Activated gamma-delta T cell (primary cell): Measurements from ENCODE around the gene MYO18B.

Experiments used
- DNase-seq: peaks from one replicate; lab custom pipeline; 2025; lab: John Stamatoyannopoulos, UW

Gene MYO18B

DNA sequence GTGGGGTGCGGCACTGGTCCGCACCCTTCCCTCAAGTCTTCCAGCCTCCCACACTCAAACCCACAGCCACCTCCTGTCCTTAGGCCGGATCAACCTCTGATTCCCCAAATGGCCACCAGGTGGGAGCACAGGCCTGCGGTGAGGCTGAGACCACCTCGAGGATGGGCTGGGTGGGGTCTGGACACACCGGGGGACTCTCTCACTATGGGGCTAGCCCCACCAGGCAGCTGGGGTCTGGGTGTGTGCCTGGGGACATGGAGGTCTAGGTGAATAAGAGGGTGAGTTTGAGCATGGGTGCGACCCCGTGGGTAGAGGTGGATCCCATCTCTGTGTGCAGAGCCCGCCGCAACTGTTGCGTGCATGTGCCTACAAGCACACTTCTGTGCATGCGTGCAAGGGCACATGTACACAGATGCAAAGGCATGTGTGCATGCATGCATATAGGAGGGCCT is 32.6 kb downstream of the MYO18B start:
- DNase-seq, result no peak

- no peak for DNase-seq
These were observed 33.5 kb downstream of the MYO18B start for GRCh38 chr22:25775531-25775930.

- no peak for DNase-seq
These were observed 35.4 kb downstream of the MYO18B start for GRCh38 chr22:25777411-25777810.

DNA sequence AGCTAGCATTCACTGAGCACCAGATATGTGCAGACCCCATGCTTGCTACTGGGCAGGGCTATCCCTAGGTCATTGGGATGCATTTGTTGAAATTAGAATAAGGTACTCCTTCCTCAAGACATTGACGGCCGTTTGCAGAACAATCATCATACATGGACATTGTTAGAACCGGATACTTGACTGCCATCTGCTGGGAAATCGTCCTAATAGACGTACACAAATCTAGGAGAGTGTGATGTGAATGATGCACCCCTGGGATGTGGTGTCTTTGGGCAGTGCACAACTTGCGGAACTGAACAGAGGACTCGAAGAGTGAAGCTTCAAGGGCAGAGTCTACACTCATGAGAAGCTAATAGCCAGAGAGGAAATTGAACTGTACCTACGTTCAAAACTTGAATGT is 35.9 kb downstream of the MYO18B start:
- DNase-seq, result no peak

DNA sequence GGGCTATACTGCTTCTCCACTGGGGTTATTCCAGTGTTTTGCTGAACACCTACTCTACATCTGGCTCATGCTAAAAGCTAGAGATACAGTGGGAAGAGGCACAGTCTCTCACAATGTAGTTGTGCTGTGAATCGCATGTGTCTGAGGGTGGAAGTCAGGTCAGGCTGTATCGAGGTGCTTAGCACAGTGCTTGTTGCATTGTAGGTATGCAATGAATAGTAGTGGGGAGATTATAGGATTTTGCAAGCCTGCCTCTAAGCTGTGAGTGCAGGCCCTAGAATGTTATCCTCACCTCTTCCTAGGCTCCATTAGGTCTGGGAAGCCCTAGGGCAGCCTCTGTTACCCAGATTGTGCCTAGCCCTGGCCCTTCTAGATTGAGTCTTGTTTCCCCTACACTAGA is 37.4 kb downstream of the MYO18B start:
- DNase-seq, result no peak

DNA sequence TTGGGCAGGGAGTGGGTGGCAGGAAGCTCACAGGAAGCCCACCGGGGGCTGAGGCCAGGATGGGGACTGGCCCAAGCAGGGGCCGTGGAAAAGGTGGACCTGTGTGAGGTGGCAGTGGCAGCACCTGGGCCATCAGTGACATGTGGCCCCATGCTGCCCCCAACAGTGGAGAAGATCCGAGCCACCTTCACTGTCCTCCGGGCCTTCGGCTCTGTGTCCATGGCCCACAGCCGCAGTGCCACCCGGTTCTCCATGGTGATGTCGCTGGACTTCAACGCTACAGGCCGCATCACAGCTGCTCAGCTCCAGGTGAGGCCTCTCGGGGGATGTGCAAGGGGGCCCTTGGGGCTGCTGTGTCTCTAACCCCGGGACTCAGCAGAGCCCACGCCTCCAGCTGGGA is 37.9 kb downstream of the MYO18B start:
- DNase-seq, result no peak

GRCh38 chr22:25780673-25781072 is 38.7 kb downstream of the MYO18B start:
- DNase-seq, result no peak

DNA sequence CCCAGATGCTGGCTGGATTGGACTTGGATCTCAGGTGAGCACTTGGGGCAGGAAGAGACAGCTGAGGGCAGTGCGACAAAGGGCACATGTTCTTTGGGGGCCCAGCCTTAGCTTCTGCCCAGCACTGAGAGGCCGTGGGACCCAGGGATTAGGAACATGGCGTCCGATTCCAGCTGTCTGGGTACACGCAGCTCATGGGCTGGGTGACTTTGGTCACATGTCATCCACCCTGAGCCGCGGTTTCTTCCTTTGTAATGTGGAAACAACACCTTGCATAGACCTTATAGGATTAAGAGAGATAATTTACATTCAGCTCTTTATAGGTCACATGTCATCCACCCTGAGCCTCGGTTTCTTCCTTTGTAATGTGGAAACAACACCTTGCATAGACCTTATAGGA is 39.8 kb downstream of the MYO18B start:
- DNase-seq, result no peak

- no peak for DNase-seq
These were observed 40.8 kb downstream of the MYO18B start for GRCh38 chr22:25782831-25783230.

DNA sequence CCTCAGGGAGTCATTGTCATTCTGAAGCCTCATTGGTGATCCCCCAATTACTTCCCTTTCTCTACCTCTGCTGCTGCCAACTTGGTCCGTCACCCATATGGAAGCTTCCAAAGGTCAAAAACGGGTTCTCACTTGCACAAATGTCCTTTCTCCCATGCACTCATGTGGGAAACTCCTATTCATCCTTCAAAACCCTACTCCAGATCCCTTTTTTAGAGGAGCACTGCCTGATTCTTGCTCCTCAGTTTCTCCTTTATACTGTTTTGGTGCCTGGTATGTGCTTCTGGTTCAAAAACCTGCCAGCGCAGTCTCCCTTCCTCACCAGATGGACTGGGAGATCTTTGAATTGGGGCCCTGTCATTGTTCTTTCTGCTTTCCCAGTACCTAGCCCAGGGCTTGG is 41.9 kb downstream of the MYO18B start:
- DNase-seq, result no peak

GRCh38 chr22:25786165-25786564 is 44.2 kb downstream of the MYO18B start:
- DNase-seq, result no peak

- DNase-seq, result no peak
These were observed 49.6 kb downstream of the MYO18B start for GRCh38 chr22:25791556-25791955.

GRCh38 chr22:25795478-25795877 is 53.5 kb downstream of the MYO18B start:
- DNase-seq, result no peak

GRCh38 chr22:25797498-25798290 is 55.7 kb downstream of the MYO18B start:
- no peak for DNase-seq

DNA sequence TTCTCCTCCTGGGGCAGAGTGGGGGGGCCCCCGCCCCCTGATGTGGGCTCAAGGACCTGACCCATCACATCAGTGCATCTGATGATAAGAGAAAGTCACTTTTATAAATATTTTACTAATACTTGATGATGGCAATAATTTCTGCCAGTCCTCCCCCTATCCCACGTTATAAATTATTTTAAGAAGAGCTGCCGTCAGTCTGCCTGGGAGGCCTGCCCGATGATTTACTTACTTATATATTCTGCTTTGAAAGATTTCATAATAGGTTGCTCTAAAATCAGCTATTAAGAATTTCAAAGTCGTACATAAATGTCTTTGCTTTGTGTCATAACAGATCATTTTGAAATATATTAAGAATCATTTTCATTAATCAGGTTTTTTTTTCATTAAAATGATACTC is 58.8 kb downstream of the MYO18B start:
- DNase-seq, result no peak

- no peak for DNase-seq
These were observed 60.0 kb downstream of the MYO18B start for GRCh38 chr22:25802018-25802417.

DNA sequence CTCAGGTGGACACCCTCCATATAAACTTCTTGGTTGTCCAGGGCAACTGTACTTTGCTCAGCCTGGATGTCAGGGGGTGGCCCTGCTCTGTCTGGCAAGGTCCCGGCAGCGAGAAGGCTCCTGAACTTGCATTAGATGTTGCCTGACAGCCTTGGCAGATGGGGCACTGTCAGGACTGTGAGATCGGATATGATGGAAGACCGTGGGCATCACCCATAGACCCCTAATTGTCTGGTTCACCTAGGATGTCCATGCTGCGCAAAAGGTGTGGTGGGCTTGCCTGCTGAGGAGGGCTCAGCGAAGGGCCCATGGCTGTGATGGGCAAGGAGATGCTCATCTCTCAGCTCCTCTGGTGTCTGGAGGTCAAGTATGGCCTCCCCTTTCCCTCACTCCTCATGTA is 62.7 kb downstream of the MYO18B start:
- DNase-seq, result no peak

DNA sequence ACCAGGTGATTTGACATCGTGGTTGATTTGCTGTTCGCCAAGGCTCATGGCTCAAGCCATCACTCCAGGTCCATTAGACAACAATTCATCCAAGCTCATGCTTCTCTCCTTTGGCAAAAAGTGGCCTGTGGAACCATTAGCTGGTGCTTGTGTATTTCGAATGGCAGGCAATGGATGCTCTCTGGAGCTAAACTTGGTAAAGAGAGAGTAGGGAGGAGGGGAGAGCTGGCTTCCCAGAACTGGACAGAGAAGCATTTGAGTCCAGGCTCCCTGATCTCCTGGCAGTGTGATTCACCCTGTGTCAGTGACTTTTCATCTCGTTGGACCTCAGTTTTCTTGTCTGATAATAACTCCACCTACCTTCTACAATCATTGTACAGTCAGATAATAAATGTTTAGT is 64.6 kb downstream of the MYO18B start:
- no peak for DNase-seq

- DNase-seq, result no peak
These were observed 72.7 kb downstream of the MYO18B start for GRCh38 chr22:25814685-25815084.

DNA sequence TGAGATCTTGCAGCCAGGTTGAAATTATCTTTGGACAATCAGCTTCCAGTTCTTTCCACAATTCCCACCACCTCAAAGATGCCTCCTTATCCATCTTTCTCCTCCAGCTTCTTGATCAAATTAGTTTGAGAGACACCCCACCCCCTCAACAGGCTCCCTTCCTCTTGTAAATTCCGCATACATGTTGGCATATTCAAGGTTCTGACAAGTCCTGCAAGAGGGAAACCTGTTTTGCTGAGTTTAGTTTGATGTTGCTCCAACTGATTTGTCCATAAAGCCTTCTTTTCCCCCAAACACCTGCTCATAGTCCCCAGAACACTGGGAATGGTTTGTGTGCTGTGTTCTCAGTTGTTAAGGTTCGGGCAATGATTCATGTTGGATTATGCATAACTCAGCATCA is 73.6 kb downstream of the MYO18B start:
- DNase-seq, result no peak

GRCh38 chr22:25816522-25817059 is 74.6 kb downstream of the MYO18B start:
- no peak for DNase-seq

DNA sequence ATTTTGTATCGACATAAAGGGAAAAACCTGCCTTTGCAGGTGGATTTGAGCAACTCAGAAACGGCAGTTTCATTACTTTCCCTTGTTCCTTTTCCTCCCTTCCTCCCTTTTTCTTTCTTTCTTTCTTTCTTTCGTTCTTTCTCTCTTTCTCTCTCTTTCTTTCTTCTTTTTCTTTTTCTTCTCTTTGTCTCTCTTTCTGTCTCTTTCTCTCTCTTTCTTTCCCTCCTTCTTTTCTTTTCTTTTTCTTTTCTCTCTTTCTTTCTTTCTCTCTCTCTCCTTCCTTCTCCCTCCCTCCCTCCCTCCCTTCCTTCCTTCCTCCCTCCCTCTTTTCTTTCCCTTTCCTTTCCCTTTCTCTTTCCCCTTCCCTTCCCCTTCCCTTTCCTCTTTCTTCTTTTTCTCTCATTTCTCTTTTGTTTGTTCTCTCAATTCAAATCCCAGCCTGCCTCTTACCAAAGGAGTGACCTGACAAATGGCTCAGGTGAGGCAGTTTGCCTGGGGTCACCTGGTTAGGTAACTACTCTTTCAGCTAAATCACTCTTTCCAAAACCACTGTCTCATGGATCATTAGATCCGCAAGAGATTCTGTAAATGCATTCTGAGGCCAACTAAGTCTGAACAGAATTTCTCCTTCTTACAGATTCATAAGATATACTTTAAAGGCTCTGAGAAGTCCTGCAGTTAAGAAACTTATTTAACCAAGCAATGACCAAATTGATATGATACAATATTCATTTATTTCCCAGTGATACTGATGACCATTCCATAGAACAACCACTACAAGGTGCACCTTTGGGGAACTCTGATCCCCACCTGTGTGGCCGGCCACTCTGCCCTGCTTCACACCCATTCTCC is 75.3 kb downstream of the MYO18B start:
- DNase-seq, result no peak

DNA sequence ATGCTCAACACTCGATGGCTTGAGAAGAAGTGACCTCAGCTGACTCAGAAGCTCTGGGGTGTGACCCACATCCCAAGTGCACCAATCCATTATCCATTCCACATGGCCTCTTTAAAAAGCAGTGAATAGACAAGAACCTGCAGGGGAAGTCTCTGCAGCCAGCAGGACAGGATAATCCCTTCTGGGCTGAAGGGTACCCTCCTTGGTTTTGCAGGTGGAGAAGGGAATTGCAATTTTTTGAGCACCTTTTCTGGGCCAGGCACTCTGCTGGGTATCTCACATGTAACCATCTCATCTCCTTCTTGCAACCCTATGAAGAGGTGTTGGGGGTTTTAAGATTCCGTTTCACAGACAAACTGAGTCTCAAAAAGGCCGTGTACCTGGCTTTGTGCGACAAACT is 76.6 kb downstream of the MYO18B start:
- DNase-seq, result no peak
